HG02571 (cell line): ENCODE results near the gene HJURP.

ENCODE experiments used
- ATAC-seq: cut with Tn5 transposase; IDR thresholded peaks from one replicate; pipeline ENCODE4 v1.9.1; 2021; ENCODE audit warnings: mild to moderate bottlenecking, moderate library complexity; ENCODE audit not compliant: unreplicated experiment

Gene HJURP

GRCh38 chr2:233794128-233794658 is 60.1 kb downstream of the HJURP start:
- no peak for ATAC-seq

- no peak for ATAC-seq
Measured at GRCh38 chr2:233793465-233794127, 60.7 kb downstream of the HJURP start.

GRCh38 chr2:233792720-233793119 is 61.6 kb downstream of the HJURP start:
- no peak for ATAC-seq

GRCh38 chr2:233791883-233792329 is 62.4 kb downstream of the HJURP start:
- no peak for ATAC-seq

- no peak for ATAC-seq
Measured at GRCh38 chr2:233791151-233791882, 63.0 kb downstream of the HJURP start.

- no peak for ATAC-seq
Measured at GRCh38 chr2:233789554-233789953, 64.8 kb downstream of the HJURP start.
